NCI-H69 (cell line): ENCODE measurements around the gene GRM8.
"Not testable (repeated sequence)": the region's sequence is repeated elsewhere in the genome, so short reads cannot be mapped to it uniquely, and the experiment has no call there.

Source experiments
- DNase-seq: peaks from one replicate; lab custom pipeline; 2025; lab: John Stamatoyannopoulos, UW

GRM8 gene

GRCh38 chr7:126718419-126718818 is 534.3 kb downstream of the GRM8 start:
- DNase-seq: no peak

- DNase-seq: no peak
These were observed 536.4 kb downstream of the GRM8 start for GRCh38 chr7:126716321-126716720.

- peak; percentile 84 for DNase-seq
These were observed 537.7 kb downstream of the GRM8 start for GRCh38 chr7:126715076-126715475.

- peak; percentile 27 for DNase-seq
These were observed 550.3 kb downstream of the GRM8 start for GRCh38 chr7:126702242-126703016.

GRCh38 chr7:126700807-126701604 is 551.7 kb downstream of the GRM8 start:
- DNase-seq: peak; percentile 95

- DNase-seq: peak; percentile 50
These were observed 553.0 kb downstream of the GRM8 start for GRCh38 chr7:126699707-126700106.

- no peak for DNase-seq
These were observed 553.8 kb downstream of the GRM8 start for GRCh38 chr7:126698909-126699308.

GRCh38 chr7:126698446-126698845 is 554.3 kb downstream of the GRM8 start:
- no peak for DNase-seq

GRCh38 chr7:126696256-126697038 is 556.3 kb downstream of the GRM8 start:
- peak; percentile 40 for DNase-seq

GRCh38 chr7:126690848-126691751 is 561.6 kb downstream of the GRM8 start:
- no peak for DNase-seq

- no peak for DNase-seq
These were observed 562.6 kb downstream of the GRM8 start for GRCh38 chr7:126690104-126690503.

- DNase-seq: peak; percentile 29
These were observed 563.7 kb downstream of the GRM8 start for GRCh38 chr7:126689037-126689436.

- no peak for DNase-seq
These were observed 566.3 kb downstream of the GRM8 start for GRCh38 chr7:126686474-126686873.

GRCh38 chr7:126685596-126685995 is 567.1 kb downstream of the GRM8 start:
- no peak for DNase-seq

- DNase-seq: no peak
These were observed 567.6 kb downstream of the GRM8 start for GRCh38 chr7:126685018-126685573.

GRCh38 chr7:126682176-126682575 is 570.6 kb downstream of the GRM8 start:
- DNase-seq: peak; percentile 45

- not testable (repeated sequence) for DNase-seq
These were observed 584.0 kb downstream of the GRM8 start for GRCh38 chr7:126668762-126669161.

GRCh38 chr7:126668367-126668752 is 584.4 kb downstream of the GRM8 start:
- no peak for DNase-seq

- DNase-seq: no peak
These were observed 584.9 kb downstream of the GRM8 start for GRCh38 chr7:126667742-126668366.

GRCh38 chr7:126662856-126663255 is 589.9 kb downstream of the GRM8 start:
- no peak for DNase-seq

- no peak for DNase-seq
These were observed 593.6 kb downstream of the GRM8 start for GRCh38 chr7:126659124-126659523.
